B cell (primary cell): Measurements from ENCODE around the gene SSC5D.

Source experiments
- EZH2 ChIP-seq: IDR thresholded peaks from 2 replicates; pipeline ENCODE4 v1.6.1; 2012; ENCODE audit warnings: borderline replicate concordance, low read depth, mild to moderate bottlenecking, moderate library complexity, low read length; ENCODE audit not compliant: insufficient read depth, poor library complexity, severe bottlenecking
- TF ChIP-seq, protein P1 (sequence below): fragments of 200-600 bp; IDR thresholded peaks from one replicate; pipeline ENCODE4 v1.8.0; 2022; ENCODE audit warnings: antibody characterized with exemption, mild to moderate bottlenecking

- TF ChIP-seq, protein P1, sequence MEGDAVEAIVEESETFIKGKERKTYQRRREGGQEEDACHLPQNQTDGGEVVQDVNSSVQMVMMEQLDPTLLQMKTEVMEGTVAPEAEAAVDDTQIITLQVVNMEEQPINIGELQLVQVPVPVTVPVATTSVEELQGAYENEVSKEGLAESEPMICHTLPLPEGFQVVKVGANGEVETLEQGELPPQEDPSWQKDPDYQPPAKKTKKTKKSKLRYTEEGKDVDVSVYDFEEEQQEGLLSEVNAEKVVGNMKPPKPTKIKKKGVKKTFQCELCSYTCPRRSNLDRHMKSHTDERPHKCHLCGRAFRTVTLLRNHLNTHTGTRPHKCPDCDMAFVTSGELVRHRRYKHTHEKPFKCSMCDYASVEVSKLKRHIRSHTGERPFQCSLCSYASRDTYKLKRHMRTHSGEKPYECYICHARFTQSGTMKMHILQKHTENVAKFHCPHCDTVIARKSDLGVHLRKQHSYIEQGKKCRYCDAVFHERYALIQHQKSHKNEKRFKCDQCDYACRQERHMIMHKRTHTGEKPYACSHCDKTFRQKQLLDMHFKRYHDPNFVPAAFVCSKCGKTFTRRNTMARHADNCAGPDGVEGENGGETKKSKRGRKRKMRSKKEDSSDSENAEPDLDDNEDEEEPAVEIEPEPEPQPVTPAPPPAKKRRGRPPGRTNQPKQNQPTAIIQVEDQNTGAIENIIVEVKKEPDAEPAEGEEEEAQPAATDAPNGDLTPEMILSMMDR: no peak
- no peak for TF ChIP-seq EZH2
Observed at GRCh38 chr19:55465460-55466240, 22.6 kb upstream of the SSC5D start.
